ENCODE results near the gene NUP210L.

The NUP210L gene

GRCh38 chr1:154154534-154155191, at the start of gene NUP210L:
NUP210L (minus strand) TSS chr1:154155073.
- DNase-seq: peak; percentile 65

GRCh38 chr1:154199563-154199879, 44.6 kb upstream of the NUP210L start:
- no peak for DNase-seq

- DNase-seq: no peak
Measured at GRCh38 chr1:154198756-154199562, 44.1 kb upstream of the NUP210L start.

- DNase-seq: no peak
Measured at GRCh38 chr1:154193821-154194220, 38.9 kb upstream of the NUP210L start.

- DNase-seq: no peak
Measured at GRCh38 chr1:154192476-154192875, 37.6 kb upstream of the NUP210L start.

GRCh38 chr1:154191990-154192461, 37.2 kb upstream of the NUP210L start, which contains the start of gene TPM3:
TPM3 (minus strand) TSS chr1:154192100; CDS start chr1:154192018, 82 bp downstream.
- DNase-seq: no peak

- DNase-seq: no peak
Measured at GRCh38 chr1:154190550-154190949, 35.7 kb upstream of the NUP210L start.

- no peak for DNase-seq
Measured at GRCh38 chr1:154186852-154187501, 32.1 kb upstream of the NUP210L start.

- no peak for DNase-seq
Measured at GRCh38 chr1:154186177-154186576, 31.3 kb upstream of the NUP210L start.

- DNase-seq: peak; percentile 98
Measured at GRCh38 chr1:154183046-154183915, 28.4 kb upstream of the NUP210L start.

GRCh38 chr1:154182344-154183045, 27.6 kb upstream of the NUP210L start:
- peak; percentile 83 for DNase-seq

GRCh38 chr1:154181944-154182343, 27.1 kb upstream of the NUP210L start:
- no peak for DNase-seq

- DNase-seq: no peak
Measured at GRCh38 chr1:154179946-154180687, 25.2 kb upstream of the NUP210L start.

- DNase-seq: no peak
Measured at GRCh38 chr1:154178911-154179811, 24.3 kb upstream of the NUP210L start.

- DNase-seq: no peak
Measured at GRCh38 chr1:154178013-154178412, 23.1 kb upstream of the NUP210L start.

- DNase-seq: no peak
Measured at GRCh38 chr1:154176337-154176736, 21.5 kb upstream of the NUP210L start.

- DNase-seq: no peak
Measured at GRCh38 chr1:154174654-154175053, 19.8 kb upstream of the NUP210L start.

- no peak for DNase-seq
Measured at GRCh38 chr1:154171880-154172279, 17.0 kb upstream of the NUP210L start.

- no peak for DNase-seq
Measured at GRCh38 chr1:154171223-154171583, 16.3 kb upstream of the NUP210L start.

- no peak for DNase-seq
Measured at GRCh38 chr1:154170547-154171222, 15.8 kb upstream of the NUP210L start.
